ENCODE results near the gene NUDT7. TPM values are rescaled to one million over a fixed set of nuclear protein-coding genes. Genes with fewer than 3 reads are reported as not detected.

Gene NUDT7
- total RNA-seq, 2 donors from 2014 or later = 6.1 to 10.9 TPM

DNA sequence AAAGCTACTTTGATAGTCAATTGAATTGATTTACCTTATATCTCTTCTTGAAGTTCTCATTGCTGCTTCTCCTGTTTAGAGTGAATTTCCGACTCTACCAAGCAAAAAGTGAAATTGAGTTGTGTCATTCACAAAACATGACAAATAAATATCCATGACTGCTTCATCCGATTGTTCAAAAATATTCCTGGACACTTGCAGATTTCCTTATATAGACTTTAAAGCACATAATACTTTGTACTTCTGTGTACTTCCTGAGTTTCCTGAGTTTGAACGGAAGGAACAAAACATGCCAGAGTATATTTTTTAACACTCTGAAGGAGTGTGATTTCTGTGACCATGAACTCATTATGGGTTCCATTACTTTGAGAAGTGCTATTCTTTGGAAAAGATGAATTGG lies 45.5 kb downstream of the NUDT7 start:
- Histone ChIP-seq H3K9ac (ENCODE audit: extremely low read depth, low read length, poor library complexity, severe bottlenecking) (no peak overlapping the region), H3K36me3 (ENCODE audit: control insufficient read depth, insufficient read depth, low read length) (no peaks in the 10 kb centered on the region), H3K4me1 (ENCODE audit: control insufficient read depth, insufficient read depth, low read length) (no peaks in the 10 kb centered on the region), H3K27ac (ENCODE audit: low read depth, low read length) (no peak overlapping the region), H3K27me3 (ENCODE audit: control insufficient read depth, insufficient read depth, low read length, poor library complexity, severe bottlenecking) (no peaks in the 10 kb centered on the region), H3K4me3 (ENCODE audit: low read length) (no peak overlapping the region), H3K9me3 (ENCODE audit: control insufficient read depth, low read length) (no peaks in the 10 kb centered on the region)
- Mint-ChIP-seq H3K4me1 (no peaks in the 10 kb centered on the region), H3K27ac (no peak overlapping the region), H3K9me3 (no peaks in the 10 kb centered on the region), H3K36me3 (ENCODE audit: low read depth) (no peaks in the 10 kb centered on the region), H3K27me3 (ENCODE audit: insufficient read depth) (no peaks in the 10 kb centered on the region), H3K4me3 (no peak overlapping the region)
- TF ChIP-seq, protein P1, sequence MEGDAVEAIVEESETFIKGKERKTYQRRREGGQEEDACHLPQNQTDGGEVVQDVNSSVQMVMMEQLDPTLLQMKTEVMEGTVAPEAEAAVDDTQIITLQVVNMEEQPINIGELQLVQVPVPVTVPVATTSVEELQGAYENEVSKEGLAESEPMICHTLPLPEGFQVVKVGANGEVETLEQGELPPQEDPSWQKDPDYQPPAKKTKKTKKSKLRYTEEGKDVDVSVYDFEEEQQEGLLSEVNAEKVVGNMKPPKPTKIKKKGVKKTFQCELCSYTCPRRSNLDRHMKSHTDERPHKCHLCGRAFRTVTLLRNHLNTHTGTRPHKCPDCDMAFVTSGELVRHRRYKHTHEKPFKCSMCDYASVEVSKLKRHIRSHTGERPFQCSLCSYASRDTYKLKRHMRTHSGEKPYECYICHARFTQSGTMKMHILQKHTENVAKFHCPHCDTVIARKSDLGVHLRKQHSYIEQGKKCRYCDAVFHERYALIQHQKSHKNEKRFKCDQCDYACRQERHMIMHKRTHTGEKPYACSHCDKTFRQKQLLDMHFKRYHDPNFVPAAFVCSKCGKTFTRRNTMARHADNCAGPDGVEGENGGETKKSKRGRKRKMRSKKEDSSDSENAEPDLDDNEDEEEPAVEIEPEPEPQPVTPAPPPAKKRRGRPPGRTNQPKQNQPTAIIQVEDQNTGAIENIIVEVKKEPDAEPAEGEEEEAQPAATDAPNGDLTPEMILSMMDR (conservative IDR thresholded peaks at IDR 0.05) = no peak
- 90 to 95% methylated on average over 2 to 3 of the region's 3 CpGs for WGBS, 2 experiments (ENCODE audit: insufficient coverage in 1 of 2, insufficient read length in 1 of 2)
- no peak for DNase-seq

DNA sequence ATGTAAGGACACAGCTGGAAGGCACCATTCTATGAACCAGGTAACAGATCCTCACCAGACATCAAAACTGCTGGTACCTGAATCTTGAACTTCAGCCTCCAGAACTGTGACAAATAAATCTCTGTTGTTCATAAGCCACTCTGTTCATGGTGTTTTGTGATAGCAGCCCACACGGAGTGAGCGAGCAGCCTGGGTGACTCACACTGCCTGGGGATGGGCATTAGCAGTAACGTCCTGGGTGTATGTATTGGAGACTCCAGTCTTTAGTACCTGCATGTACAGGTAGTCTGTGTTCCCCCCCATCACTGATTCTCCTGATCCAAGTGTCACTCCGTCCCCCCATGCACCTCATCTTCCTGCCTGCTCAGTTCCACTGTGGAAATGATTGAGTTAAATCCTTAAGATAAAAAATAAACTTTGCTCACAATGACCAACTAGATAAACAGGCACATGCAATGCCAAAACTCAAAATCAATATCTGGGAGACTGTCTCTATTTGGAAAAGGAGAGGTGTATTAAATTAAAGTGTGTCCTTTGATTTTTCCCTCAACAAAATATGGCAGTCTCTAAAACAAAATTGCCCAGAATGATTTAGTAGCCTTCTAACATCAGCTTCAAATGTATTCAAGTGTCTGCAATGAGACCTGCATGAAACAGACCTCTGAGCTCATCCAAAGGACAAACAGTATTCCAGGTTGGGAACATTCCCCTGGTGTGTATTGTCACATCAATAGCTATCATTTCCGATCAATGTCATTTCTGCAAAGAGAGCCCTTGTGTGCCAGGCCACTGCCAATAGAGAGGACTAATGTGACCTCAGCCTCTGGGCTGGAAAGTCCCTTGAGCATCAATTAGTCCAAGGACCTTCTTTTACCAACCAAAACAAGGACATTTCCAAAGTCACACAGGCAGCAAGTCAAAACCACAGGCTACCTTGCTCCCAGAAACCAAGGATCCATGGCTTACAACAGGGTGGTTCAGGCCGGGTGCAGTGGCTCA lies 53.9 kb downstream of the NUDT7 start:
- H3K4me3 Mint-ChIP-seq = no peak overlapping the region
- H3K4me1 Mint-ChIP-seq = no peaks in the 10 kb centered on the region
- Histone ChIP-seq H3K4me3 (ENCODE audit: low read length) (no peak overlapping the region), H3K4me1 (ENCODE audit: control insufficient read depth, insufficient read depth, low read length) (no peaks in the 10 kb centered on the region), H3K9ac (ENCODE audit: extremely low read depth, low read length, poor library complexity, severe bottlenecking) (no peak overlapping the region), H3K27ac (ENCODE audit: low read depth, low read length) (no peak overlapping the region), H3K36me3 (ENCODE audit: control insufficient read depth, insufficient read depth, low read length) (no peaks in the 10 kb centered on the region), H3K27me3 (ENCODE audit: control insufficient read depth, insufficient read depth, low read length, poor library complexity, severe bottlenecking) (peaks cover 5% of the 10 kb centered on the region), H3K9me3 (ENCODE audit: control insufficient read depth, low read length) (no peaks in the 10 kb centered on the region)
- TF ChIP-seq, protein P1 (conservative IDR thresholded peaks at IDR 0.05) = no peak
- DNase-seq = no peak
- H3K36me3 Mint-ChIP-seq (ENCODE audit: low read depth) = no peaks in the 10 kb centered on the region
- WGBS, 2 experiments (ENCODE audit: insufficient coverage in 1 of 2, insufficient read length in 1 of 2) = 89 to 90% methylated on average over 5 of the region's 6 CpGs
- H3K27me3 Mint-ChIP-seq (ENCODE audit: insufficient read depth) = peaks cover 9% of the 10 kb centered on the region
- H3K9me3 Mint-ChIP-seq = no peaks in the 10 kb centered on the region
- no peak overlapping the region for H3K27ac Mint-ChIP-seq

DNA sequence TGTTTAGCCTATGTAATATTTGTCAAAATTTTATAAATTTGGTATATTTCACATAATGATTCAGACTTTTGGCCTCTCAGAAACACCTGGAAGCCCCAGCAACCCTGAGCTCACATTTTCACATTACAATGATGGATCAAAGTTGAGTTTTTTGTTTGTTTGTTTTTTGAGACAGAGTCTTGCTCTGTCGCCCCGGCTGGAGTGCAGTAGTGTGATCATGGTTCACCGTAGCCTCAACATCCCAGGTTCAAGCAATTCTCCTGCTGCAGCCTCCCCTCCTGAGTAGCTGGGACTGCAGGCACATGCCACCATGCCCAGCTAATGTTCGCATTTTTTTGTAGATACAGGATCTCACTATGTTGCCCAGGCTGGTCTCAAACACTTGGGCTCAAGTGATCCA lies 55.4 kb downstream of the NUDT7 start:
- TF ChIP-seq, protein P1 (conservative IDR thresholded peaks at IDR 0.05) = no peak
- no peaks in the 10 kb centered on the region for H3K4me1 Mint-ChIP-seq
- H3K4me3 ChIP-seq (ENCODE audit: low read length) = no peak overlapping the region
- no peak overlapping the region for H3K9ac ChIP-seq (ENCODE audit: extremely low read depth, low read length, poor library complexity, severe bottlenecking)
- H3K4me3 Mint-ChIP-seq = no peak overlapping the region
- H3K27me3 ChIP-seq (ENCODE audit: control insufficient read depth, insufficient read depth, low read length, poor library complexity, severe bottlenecking) = peaks cover 5% of the 10 kb centered on the region
- no peaks in the 10 kb centered on the region for H3K36me3 ChIP-seq (ENCODE audit: control insufficient read depth, insufficient read depth, low read length)
- no peak overlapping the region for H3K27ac ChIP-seq (ENCODE audit: low read depth, low read length)
- WGBS, 2 experiments (ENCODE audit: insufficient coverage in 1 of 2, insufficient read length in 1 of 2) = 94 to 98% methylated on average over 4 of the region's 4 CpGs
- no peaks in the 10 kb centered on the region for H3K9me3 Mint-ChIP-seq
- peaks cover under 1% of the 10 kb centered on the region for H3K9me3 ChIP-seq (ENCODE audit: control insufficient read depth, low read length)
- peaks cover 9% of the 10 kb centered on the region for H3K27me3 Mint-ChIP-seq (ENCODE audit: insufficient read depth)
- DNase-seq = no peak
- H3K27ac Mint-ChIP-seq = no peak overlapping the region
- H3K36me3 Mint-ChIP-seq (ENCODE audit: low read depth) = no peaks in the 10 kb centered on the region
- no peaks in the 10 kb centered on the region for H3K4me1 ChIP-seq (ENCODE audit: control insufficient read depth, insufficient read depth, low read length)
